Activated naive CD4-positive, alpha-beta T cell treated with anti-CD3 and anti-CD28 coated beads for 36 hours (primary cell): ENCODE data around the gene PRPF19. TPM values are rescaled to one million over a fixed set of nuclear protein-coding genes. Genes with fewer than 3 reads are reported as not detected.

ENCODE experiments used
- CTCF ChIA-PET: fragments of 350-600 bp; sonication (Branson Sonifier 250); formaldehyde crosslinking; loops from one replicate; lab custom pipeline; 2021; ENCODE audit warnings: antibody characterized with exemption; lab: Charles Lee
- DNase-seq: peaks from one replicate; pipeline ENCODE4 v3.0.0-alpha.2; 2020
- H3K27ac Mint-ChIP-seq: one replicate; pipeline ENCODE4 v1.8.0; 2021; ENCODE audit warnings: mild to moderate bottlenecking, mixed read lengths
- H3K27me3 Mint-ChIP-seq: one replicate; pipeline ENCODE4 v1.8.0; 2021; ENCODE audit warnings: low read depth, mixed read lengths
- H3K36me3 Mint-ChIP-seq: one replicate; pipeline ENCODE4 v1.8.0; 2021; ENCODE audit warnings: low read depth, mixed read lengths
- H3K4me1 Mint-ChIP-seq: one replicate; pipeline ENCODE4 v1.8.0; 2021; ENCODE audit warnings: low read depth, mixed read lengths
- H3K4me3 Mint-ChIP-seq: one replicate; pipeline ENCODE4 v1.8.0; 2021; ENCODE audit warnings: mild to moderate bottlenecking, moderate library complexity, mixed read lengths
- H3K9me3 Mint-ChIP-seq: one replicate; pipeline ENCODE4 v1.8.0; 2021; ENCODE audit warnings: mixed read lengths
- intact Hi-C: fragments of 100-400 bp; cut with micrococcal nuclease; formaldehyde crosslinking; loops from one replicate; pipeline ENCODE4 v1.15.1; 2023
- total RNA-seq, 2 experiments: library from RNA; stranded (reverse); gene quantifications; one replicate each; pipeline ENCODE4 v1.2.3, GENCODE V29; 2021

The PRPF19 gene
- 100 to 1,000 TPM; 108 to 119 TPM for total RNA-seq

DNA sequence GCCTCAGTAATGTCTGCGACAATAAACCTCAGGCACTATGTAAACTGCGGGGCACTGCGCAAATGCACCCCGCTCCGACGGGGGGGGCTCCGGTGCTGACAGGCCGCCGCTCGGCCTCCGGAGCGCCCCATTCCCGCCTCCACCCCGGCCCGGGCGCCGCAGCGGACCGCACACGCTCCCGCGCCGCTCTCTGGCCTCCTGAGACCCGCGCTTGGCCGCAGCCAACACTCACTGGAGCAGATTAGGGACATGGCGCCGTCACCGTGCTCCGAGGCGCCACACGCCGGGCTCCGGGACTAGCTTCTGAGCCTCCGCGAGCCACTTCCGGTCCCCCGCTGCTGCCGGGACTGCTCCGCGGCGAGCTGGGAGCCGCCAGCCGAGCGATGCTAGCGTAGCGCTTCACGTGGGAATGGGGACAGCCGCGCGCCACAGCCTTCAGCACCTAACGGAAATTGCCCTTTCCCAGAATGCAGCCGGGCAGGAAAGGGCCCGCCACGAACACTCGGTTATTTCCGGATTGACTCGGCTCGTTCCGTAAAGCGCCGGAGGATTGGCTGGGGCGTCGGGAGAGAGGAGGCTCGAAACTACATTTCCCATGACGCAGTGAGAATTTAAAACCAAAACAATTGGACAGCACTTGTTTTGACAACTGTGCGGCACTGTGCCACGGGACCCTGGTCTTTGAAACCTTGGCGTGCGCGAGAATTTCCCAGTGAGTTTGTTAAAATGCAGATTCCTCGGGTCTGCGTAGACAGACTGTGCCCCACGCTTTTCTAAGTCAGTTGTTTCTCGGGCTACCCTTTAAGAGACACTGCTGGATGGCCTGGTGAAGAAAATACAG is at the start of gene PRPF19:
Gene PRPF19, minus strand, starts transcription at position 454 of the 841 bp plus-strand sequence. Its CDS starts 203 bp downstream, at position 251.
- H3K4me1 Mint-ChIP-seq = peaks cover 40% of the 10 kb centered on the region
- H3K36me3 Mint-ChIP-seq = peaks cover 23% of the 10 kb centered on the region
- no peaks in the 10 kb centered on the region for H3K27me3 Mint-ChIP-seq
- peaks cover 2% of the 10 kb centered on the region for H3K9me3 Mint-ChIP-seq
- peak within 1 kb of the TSS; percentile 92 for H3K27ac Mint-ChIP-seq
- peak; percentile 100 for DNase-seq
- intact Hi-C loops = loop anchor here (1.0 to 5.0 kb wide), 9 partner anchors 9 to 1289 kb away; partner anchors contain the start of genes CYB561A3, OSBP, SDHAF2 and VPS37C
- CTCF ChIA-PET = interaction anchor here (1.0 to 9.9 kb wide), 3 partner anchors 9 to 64 kb away, joined by 3 to 82 read pairs (median 4); partner anchors contain the start of gene TMEM109
- peak within 1 kb of the TSS; percentile 80 for H3K4me3 Mint-ChIP-seq

DNA sequence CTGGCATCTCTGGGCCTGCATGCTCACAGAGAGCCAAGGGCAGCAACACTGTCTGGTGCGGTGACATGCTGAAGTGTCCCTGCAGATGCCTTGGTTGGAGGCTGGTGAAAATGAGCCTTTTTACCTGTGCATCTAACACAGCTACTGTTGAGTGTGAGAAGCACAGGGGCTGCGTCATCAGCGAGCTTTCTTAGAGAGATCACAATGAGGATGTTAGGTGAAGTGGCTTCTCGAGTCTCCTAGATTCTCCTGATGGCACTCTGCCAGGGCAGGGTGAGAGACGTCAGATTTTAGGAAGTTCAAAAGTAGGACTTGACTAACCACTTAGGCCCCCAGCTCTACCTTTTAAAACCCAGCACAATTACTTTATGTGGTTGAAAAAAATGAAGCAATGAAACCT is 49.2 kb upstream of the PRPF19 start:
- H3K27me3 Mint-ChIP-seq = no peaks in the 10 kb centered on the region
- H3K36me3 Mint-ChIP-seq = no peaks in the 10 kb centered on the region
- intact Hi-C loops = no loop called here
- H3K4me1 Mint-ChIP-seq = peaks cover 19% of the 10 kb centered on the region
- CTCF ChIA-PET = interaction anchor here (0.6 to 1.3 kb wide), 3 partner anchors 14 to 132 kb away, joined by 3 to 4 read pairs (median 3); no protein-coding TSS in a partner anchor
- H3K9me3 Mint-ChIP-seq = no peaks in the 10 kb centered on the region
- no peak overlapping the region for H3K27ac Mint-ChIP-seq
- H3K4me3 Mint-ChIP-seq = no peak overlapping the region
- no peak for DNase-seq

DNA sequence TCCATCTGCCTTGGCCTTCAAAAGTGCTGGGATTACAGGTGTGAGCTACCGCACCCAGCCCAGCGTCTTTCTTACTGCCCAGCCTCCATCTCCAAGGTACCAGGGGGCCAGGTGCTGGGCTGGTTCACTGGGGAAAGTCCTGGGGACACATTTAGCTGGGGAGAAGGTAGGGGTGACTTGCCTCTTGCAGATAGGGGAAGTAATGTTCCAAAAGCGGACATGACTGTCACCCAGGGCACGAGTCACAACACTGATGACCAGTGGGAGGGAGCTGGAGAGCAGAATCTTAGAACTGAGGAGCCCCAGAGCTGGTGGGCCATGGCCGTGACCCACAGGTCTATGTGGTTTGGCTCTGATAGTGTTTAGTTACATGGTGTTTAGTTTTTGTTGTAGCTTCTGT is 48.0 kb upstream of the PRPF19 start:
- no peak overlapping the region for H3K4me3 Mint-ChIP-seq
- H3K9me3 Mint-ChIP-seq = no peaks in the 10 kb centered on the region
- H3K4me1 Mint-ChIP-seq = peaks cover 27% of the 10 kb centered on the region
- no peaks in the 10 kb centered on the region for H3K27me3 Mint-ChIP-seq
- CTCF ChIA-PET = interaction anchor here (1.3 to 2.6 kb wide), 4 partner anchors 15 to 233 kb away, joined by 3 to 6 read pairs (median 4); partner anchors contain the start of gene CD6
- DNase-seq = no peak
- H3K27ac Mint-ChIP-seq = no peak overlapping the region
- intact Hi-C loops = loop anchor here (5.0 kb wide), 1 partner anchor 112 kb away; the partner anchor contains the start of gene CCDC86
- no peaks in the 10 kb centered on the region for H3K36me3 Mint-ChIP-seq

DNA sequence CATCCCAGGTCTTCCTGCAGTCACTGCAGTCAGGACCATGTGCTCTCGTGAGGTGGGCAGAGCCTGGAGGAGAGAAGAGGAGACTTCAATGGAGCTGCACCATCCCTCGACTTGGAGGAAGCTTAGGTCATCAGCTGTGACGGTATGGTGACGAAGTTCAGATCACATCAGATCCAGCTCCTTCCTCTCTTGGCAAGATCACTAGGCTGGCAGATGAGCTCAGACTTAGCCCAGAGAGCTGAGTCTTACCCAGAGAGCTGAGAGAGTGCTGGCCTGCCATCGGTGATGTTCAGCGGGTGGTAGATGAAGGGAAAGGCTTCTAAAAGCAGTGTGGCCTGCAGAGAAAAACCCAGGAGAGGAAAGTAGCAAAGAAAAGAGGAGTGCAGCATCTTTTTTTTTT is 47.4 kb upstream of the PRPF19 start:
- no peak for DNase-seq
- no peaks in the 10 kb centered on the region for H3K27me3 Mint-ChIP-seq
- no peaks in the 10 kb centered on the region for H3K36me3 Mint-ChIP-seq
- H3K27ac Mint-ChIP-seq = no peak overlapping the region
- H3K9me3 Mint-ChIP-seq = no peaks in the 10 kb centered on the region
- intact Hi-C loops = loop anchor here (2.0 to 5.0 kb wide), 2 partner anchors 39 to 111 kb away; partner anchors contain the start of genes CCDC86 and TMEM109
- peaks cover 27% of the 10 kb centered on the region for H3K4me1 Mint-ChIP-seq
- H3K4me3 Mint-ChIP-seq = no peak overlapping the region
- CTCF ChIA-PET = interaction anchor here (0.8 to 2.6 kb wide), 4 partner anchors 18 to 233 kb away, joined by 3 to 6 read pairs (median 4); partner anchors contain the start of gene CD6

DNA sequence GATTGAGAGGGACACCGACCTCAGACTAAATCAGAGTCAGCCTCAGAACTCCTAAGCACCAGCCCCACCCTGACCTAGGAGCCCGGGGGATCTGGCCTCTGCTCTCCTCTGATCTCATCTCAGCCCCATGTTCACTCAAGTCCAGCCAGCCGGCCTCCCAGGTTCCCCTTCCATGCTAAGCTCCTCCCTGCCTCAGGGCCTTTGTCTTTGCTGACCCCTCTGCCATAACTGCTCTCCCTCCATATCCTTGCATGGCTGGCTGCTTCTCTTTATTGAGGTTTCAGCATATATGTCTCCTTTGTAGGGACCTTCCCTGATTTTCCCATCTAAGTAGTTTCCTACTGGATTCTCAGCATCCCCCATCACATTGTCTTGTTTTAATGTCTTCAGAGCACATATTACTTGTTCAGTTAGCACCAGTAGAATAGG is 46.4 kb upstream of the PRPF19 start:
- H3K27me3 Mint-ChIP-seq = no peaks in the 10 kb centered on the region
- intact Hi-C loops = loop anchor here (2.0 to 5.0 kb wide), 2 partner anchors 38 to 110 kb away; partner anchors contain the start of genes CCDC86 and TMEM109
- CTCF ChIA-PET = interaction anchor here (1.2 to 2.6 kb wide), 3 partner anchors 16 to 121 kb away, joined by 3 to 6 read pairs (median 5); partner anchors contain the start of gene CD6
- H3K36me3 Mint-ChIP-seq = no peaks in the 10 kb centered on the region
- H3K4me3 Mint-ChIP-seq = peak overlapping the region; percentile 68
- H3K4me1 Mint-ChIP-seq = peaks cover 27% of the 10 kb centered on the region
- no peak for DNase-seq
- no peaks in the 10 kb centered on the region for H3K9me3 Mint-ChIP-seq
- no peak overlapping the region for H3K27ac Mint-ChIP-seq

DNA sequence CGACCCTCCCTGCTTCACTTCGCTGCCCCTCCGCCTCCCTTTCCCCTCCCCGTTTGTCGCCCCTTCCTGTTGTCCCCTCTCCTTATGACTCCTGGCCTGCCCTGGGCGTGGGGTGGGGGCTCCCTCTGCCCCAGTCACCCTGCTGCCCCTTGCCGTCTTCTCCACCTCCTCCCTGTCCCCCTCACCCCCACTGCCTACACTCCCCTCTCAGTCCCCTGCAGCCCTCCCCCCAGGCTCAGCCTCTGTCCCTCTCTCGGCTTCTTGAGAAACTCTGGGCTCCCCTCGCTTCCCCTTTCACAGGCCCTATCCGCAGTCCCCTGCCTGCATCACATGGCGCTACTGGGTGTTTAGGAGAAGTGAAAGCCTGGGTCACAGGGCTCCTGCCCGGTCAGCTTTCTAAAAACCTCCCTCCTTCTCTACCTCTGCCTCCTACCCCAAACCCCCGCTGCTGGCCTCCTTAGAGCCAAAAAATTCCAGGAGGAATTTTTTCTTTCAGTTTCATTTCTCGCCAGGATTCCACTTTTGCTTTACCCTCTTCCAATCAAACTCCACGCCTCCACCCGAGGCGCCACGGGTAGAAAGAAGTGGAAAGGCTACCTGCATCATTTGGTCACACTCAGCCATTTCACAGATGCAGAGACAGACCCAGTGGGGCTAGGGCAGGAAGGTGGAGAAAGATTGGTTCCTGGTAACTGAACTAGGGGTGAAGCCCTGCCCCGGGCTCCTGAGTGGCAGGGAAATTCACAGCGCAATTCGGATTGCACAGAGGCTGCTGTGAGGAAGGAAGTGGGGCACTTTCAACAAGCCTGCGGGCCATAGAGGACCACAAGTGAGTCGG is 45.7 kb upstream of the PRPF19 start, which contains the start of gene SLC15A3:
Gene SLC15A3, minus strand, starts transcription at position 273 of the 838 bp plus-strand sequence. CDS start 625 bp downstream, outside the sequence.
- Mint-ChIP-seq H3K27ac (peak within 1 kb of the TSS; percentile 69), H3K36me3 (no peaks in the 10 kb centered on the region), H3K4me3 (peak within 1 kb of the TSS; percentile 68), H3K4me1 (peaks cover 27% of the 10 kb centered on the region), H3K9me3 (no peaks in the 10 kb centered on the region), H3K27me3 (no peaks in the 10 kb centered on the region)
- peak; percentile 64 for DNase-seq
- CTCF ChIA-PET = interaction anchor here (1.2 kb wide), 1 partner anchor 17 kb away, joined by 3 read pairs; no protein-coding TSS in a partner anchor
- intact Hi-C loops = loop anchor here (2.0 to 5.0 kb wide), 2 partner anchors 37 to 110 kb away; partner anchors contain the start of genes CCDC86 and TMEM109

DNA sequence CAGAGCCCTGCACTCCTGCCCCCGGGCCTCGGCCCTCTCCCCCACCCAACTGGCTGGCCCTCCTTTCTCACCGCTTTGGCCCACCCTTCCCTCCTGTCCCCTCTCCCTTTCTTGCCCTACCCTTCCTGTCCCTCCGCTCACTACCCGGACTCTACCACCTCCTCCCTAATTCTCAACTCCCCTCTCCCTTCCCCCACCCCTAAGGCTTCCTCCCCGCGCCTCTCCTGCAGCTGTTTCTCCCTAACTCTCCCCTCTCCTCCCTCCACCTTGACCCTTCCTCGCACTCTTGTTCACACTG is 45.2 kb upstream of the PRPF19 start:
- Mint-ChIP-seq H3K36me3 (no peaks in the 10 kb centered on the region), H3K27me3 (no peaks in the 10 kb centered on the region), H3K4me1 (peaks cover 27% of the 10 kb centered on the region), H3K9me3 (no peaks in the 10 kb centered on the region), H3K4me3 (peak overlapping the region; percentile 68), H3K27ac (peak overlapping the region; percentile 69)
- intact Hi-C loops = loop anchor here (5.0 kb wide), 1 partner anchor 109 kb away; the partner anchor contains the start of gene CCDC86
- peak; percentile 15 for DNase-seq
- CTCF ChIA-PET = no interaction called here

DNA sequence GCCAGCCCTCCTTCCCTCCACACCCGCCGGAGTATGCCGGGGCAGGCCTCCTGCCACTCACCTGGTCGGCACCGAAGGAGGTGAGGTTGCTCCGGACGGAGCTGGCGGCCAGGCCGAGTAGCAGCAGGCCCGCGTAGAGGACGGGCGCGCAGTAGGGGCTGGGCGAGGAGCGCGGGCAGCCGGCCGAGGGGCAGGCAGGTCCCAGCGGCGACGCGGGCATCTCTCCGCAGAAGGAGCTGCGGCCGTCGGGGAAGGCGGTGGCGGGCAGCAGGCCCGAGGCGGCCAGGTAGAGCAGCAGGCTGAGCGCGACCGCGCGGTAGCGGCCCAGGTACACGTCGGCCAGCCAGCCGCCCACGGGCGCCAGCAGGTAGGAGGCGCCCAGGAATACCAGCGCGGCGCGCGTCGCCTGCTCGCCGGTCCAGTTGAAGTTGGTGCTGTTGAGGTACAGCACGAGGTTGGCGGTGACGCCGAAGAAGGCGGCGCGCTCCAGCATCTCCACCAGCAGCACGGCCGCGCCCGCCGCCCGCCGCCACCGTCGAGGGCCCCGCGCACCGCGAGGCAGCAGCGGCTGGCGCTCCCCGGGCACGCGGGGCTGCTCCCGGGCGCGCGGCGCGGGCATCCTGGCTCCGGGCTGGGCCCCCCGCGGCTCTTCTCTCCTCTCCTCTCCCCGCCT is 44.7 kb upstream of the PRPF19 start:
- Mint-ChIP-seq H3K27ac (no peak overlapping the region), H3K27me3 (no peaks in the 10 kb centered on the region), H3K9me3 (no peaks in the 10 kb centered on the region), H3K4me3 (peak overlapping the region; percentile 68), H3K4me1 (peaks cover 27% of the 10 kb centered on the region), H3K36me3 (peaks cover 2% of the 10 kb centered on the region)
- DNase-seq = peak; percentile 45
- CTCF ChIA-PET = interaction anchor here (1.4 kb wide), 1 partner anchor 120 kb away, joined by 7 read pairs; no protein-coding TSS in a partner anchor
- intact Hi-C loops = loop anchor here (5.0 kb wide), 1 partner anchor 109 kb away; the partner anchor contains the start of gene CCDC86

DNA sequence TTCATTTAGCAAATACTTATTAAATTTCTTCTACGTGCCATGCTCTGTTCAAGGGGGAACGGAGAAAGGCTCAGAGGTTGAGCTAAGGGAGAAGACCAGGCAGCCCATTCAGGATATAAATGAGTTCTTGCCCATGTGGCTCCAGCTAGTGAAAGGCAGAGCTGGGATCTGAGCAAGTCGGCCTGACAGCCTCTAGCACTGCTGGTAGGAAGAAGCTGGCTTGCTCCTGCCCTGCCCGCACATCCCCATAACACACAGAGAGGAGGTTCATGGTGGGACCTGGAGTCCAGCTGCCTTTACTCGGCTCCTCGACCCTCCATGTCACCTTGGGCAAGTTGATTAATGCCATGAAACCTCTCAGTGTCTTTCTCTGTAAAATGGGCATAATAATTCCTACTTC is 43.6 kb upstream of the PRPF19 start:
- H3K27ac Mint-ChIP-seq = no peak overlapping the region
- DNase-seq = no peak
- H3K9me3 Mint-ChIP-seq = no peaks in the 10 kb centered on the region
- peak overlapping the region; percentile 43 for H3K4me3 Mint-ChIP-seq
- peaks cover 3% of the 10 kb centered on the region for H3K36me3 Mint-ChIP-seq
- intact Hi-C loops = loop anchor here (5.0 kb wide), 1 partner anchor 108 kb away; the partner anchor contains the start of gene CCDC86
- CTCF ChIA-PET = interaction anchor here (0.9 to 1.4 kb wide), 3 partner anchors 20 to 119 kb away, joined by 3 to 7 read pairs (median 4); partner anchors contain the start of gene CD6
- H3K4me1 Mint-ChIP-seq = peaks cover 27% of the 10 kb centered on the region
- H3K27me3 Mint-ChIP-seq = no peaks in the 10 kb centered on the region

DNA sequence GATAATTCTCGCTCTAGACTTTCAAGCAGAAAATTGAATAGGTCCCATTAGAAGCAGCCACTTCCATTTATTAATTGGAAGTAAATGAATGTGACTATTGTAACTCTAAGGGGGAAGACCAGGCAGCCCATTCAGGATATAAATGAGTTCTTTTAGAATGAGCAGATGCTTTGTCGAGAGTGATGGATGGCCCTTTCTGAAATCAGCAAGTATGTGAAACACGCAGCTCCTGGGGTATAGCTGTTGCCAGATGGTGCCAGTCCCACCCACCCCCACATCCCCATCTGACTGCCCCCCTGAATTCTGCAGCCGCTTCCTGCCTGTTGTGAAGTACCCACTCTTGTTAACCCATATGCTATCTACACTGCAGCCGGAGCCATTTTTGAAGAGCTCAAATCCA is 41.9 kb upstream of the PRPF19 start:
- intact Hi-C loops = no loop called here
- CTCF ChIA-PET = no interaction called here
- H3K36me3 Mint-ChIP-seq = peaks cover 3% of the 10 kb centered on the region
- peaks cover 25% of the 10 kb centered on the region for H3K4me1 Mint-ChIP-seq
- no peaks in the 10 kb centered on the region for H3K9me3 Mint-ChIP-seq
- H3K27ac Mint-ChIP-seq = no peak overlapping the region
- H3K27me3 Mint-ChIP-seq = no peaks in the 10 kb centered on the region
- H3K4me3 Mint-ChIP-seq = no peak overlapping the region
- DNase-seq = no peak

DNA sequence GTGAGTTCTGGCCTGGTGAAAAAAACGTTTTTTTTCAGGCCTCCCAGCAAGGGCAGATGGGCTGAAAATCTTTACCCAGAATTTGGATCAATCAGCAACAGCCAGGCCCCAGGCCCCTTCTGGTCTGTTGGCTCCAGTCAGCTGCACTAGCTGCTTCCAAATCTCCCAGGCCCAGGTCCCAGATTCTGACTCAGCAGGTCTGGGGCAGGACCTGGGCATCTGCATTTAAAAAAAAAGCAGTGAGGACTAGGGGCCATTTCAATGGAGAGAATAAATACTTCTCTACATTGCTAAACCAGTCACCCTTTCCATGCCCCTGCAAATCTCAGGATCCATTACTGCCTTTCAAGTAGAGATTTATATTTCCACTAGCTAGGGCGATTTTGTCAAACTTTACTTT is 41.3 kb upstream of the PRPF19 start:
- no peak overlapping the region for H3K27ac Mint-ChIP-seq
- no peaks in the 10 kb centered on the region for H3K9me3 Mint-ChIP-seq
- no peaks in the 10 kb centered on the region for H3K27me3 Mint-ChIP-seq
- intact Hi-C loops = no loop called here
- no peak for DNase-seq
- peaks cover 3% of the 10 kb centered on the region for H3K36me3 Mint-ChIP-seq
- no peak overlapping the region for H3K4me3 Mint-ChIP-seq
- CTCF ChIA-PET = no interaction called here
- H3K4me1 Mint-ChIP-seq = peaks cover 21% of the 10 kb centered on the region
